Calu3 (cell line): ENCODE results near the gene TENM4. TPM values are rescaled to one million over a fixed set of nuclear protein-coding genes. Genes with fewer than 3 reads are reported as not detected.

Experiments used
- BruUV-seq: library from RNA; stranded (reverse); fragments of 400-500 nt; replicated peaks from 2 replicates; lab custom pipeline; 2021; lab: Mats Ljungman, UMichigan
- CTCF ChIA-PET: fragments of 300-600 bp; sonication (Branson Sonifier 250); formaldehyde crosslinking; loops from one replicate; lab custom pipeline; 2022; ENCODE audit warnings: antibody characterized with exemption; lab: Charles Lee
- DNase-seq: peaks from one replicate; pipeline ENCODE4 v3.0.0; 2022
- H3K27ac Mint-ChIP-seq: one replicate; pipeline ENCODE4 v1.8.0; 2022; ENCODE audit warnings: mixed read lengths; ENCODE audit not compliant: unreplicated experiment
- H3K27me3 Mint-ChIP-seq: one replicate; pipeline ENCODE4 v1.8.0; 2022; ENCODE audit warnings: mixed read lengths; ENCODE audit not compliant: unreplicated experiment
- H3K36me3 Mint-ChIP-seq: one replicate; pipeline ENCODE4 v1.8.0; 2022; ENCODE audit warnings: mild to moderate bottlenecking, moderate library complexity, mixed read lengths; ENCODE audit not compliant: insufficient read depth, unreplicated experiment
- H3K4me1 Mint-ChIP-seq: one replicate; pipeline ENCODE4 v1.8.0; 2022; ENCODE audit warnings: mild to moderate bottlenecking, low read depth, mixed read lengths; ENCODE audit not compliant: unreplicated experiment
- H3K4me3 Mint-ChIP-seq: one replicate; pipeline ENCODE4 v1.8.0; 2022; ENCODE audit warnings: mild to moderate bottlenecking, low read depth, moderate library complexity, mixed read lengths; ENCODE audit not compliant: unreplicated experiment
- H3K9me3 Mint-ChIP-seq: one replicate; pipeline ENCODE4 v1.8.0; 2022; ENCODE audit warnings: low read depth, mixed read lengths; ENCODE audit not compliant: unreplicated experiment
- CTCF ChIP-seq: fragments of 200-600 bp; IDR thresholded peaks from one replicate; pipeline ENCODE4 v1.8.0; 2022; ENCODE audit warnings: antibody characterized with exemption; ENCODE audit not compliant: unreplicated experiment
- intact Hi-C: fragments of 100-400 bp; cut with micrococcal nuclease; formaldehyde crosslinking; loops from one replicate; pipeline ENCODE4 v1.10.0; 2022; ENCODE audit not compliant: unreplicated experiment
- total RNA-seq: library from RNA; stranded (reverse); gene quantifications from 2 replicates; pipeline ENCODE4 v1.2.3, GENCODE V29; 2022

The TENM4 gene
- total RNA-seq, 1 experiment from 2014 or later: not detected

- Mint-ChIP-seq H3K27ac (no peak overlapping the region), H3K4me3 (no peak overlapping the region), H3K27me3 (peaks cover 62% of the 10 kb centered on the region), H3K9me3 (no peaks in the 10 kb centered on the region), H3K4me1 (no peaks in the 10 kb centered on the region), H3K36me3 (no peaks in the 10 kb centered on the region)
- BruUV-seq: no TSS peak
- no peak for TF ChIP-seq CTCF
- DNase-seq: no peak
- CTCF ChIA-PET: no interaction called here
- intact Hi-C loops: no loop called here
These were observed 342.7 kb downstream of the TENM4 start for GRCh38 chr11:79098146-79098545.

- CTCF ChIA-PET: no interaction called here
- TF ChIP-seq CTCF: no peak
- no TSS peak for BruUV-seq
- no peak for DNase-seq
- no peak overlapping the region for H3K27ac Mint-ChIP-seq
- intact Hi-C loops: no loop called here
- H3K9me3 Mint-ChIP-seq: no peaks in the 10 kb centered on the region
- H3K4me1 Mint-ChIP-seq: no peaks in the 10 kb centered on the region
- H3K36me3 Mint-ChIP-seq: no peaks in the 10 kb centered on the region
- H3K4me3 Mint-ChIP-seq: no peak overlapping the region
- peaks cover 62% of the 10 kb centered on the region for H3K27me3 Mint-ChIP-seq
These were observed 343.5 kb downstream of the TENM4 start for GRCh38 chr11:79097246-79097875.

- H3K4me1 Mint-ChIP-seq: no peaks in the 10 kb centered on the region
- DNase-seq: no peak
- H3K9me3 Mint-ChIP-seq: no peaks in the 10 kb centered on the region
- CTCF ChIA-PET: no interaction called here
- no peak overlapping the region for H3K27ac Mint-ChIP-seq
- no peaks in the 10 kb centered on the region for H3K36me3 Mint-ChIP-seq
- BruUV-seq: no TSS peak
- TF ChIP-seq CTCF: no peak
- intact Hi-C loops: no loop called here
- peaks cover 59% of the 10 kb centered on the region for H3K27me3 Mint-ChIP-seq
- no peak overlapping the region for H3K4me3 Mint-ChIP-seq
These were observed 345.4 kb downstream of the TENM4 start for GRCh38 chr11:79095424-79095823.

- H3K9me3 Mint-ChIP-seq: no peaks in the 10 kb centered on the region
- no peaks in the 10 kb centered on the region for H3K36me3 Mint-ChIP-seq
- no TSS peak for BruUV-seq
- no peak overlapping the region for H3K4me3 Mint-ChIP-seq
- intact Hi-C loops: no loop called here
- TF ChIP-seq CTCF: no peak
- H3K27me3 Mint-ChIP-seq: peaks cover 51% of the 10 kb centered on the region
- no peak overlapping the region for H3K27ac Mint-ChIP-seq
- no peaks in the 10 kb centered on the region for H3K4me1 Mint-ChIP-seq
- CTCF ChIA-PET: no interaction called here
- DNase-seq: no peak
These were observed 346.2 kb downstream of the TENM4 start for GRCh38 chr11:79094616-79095015.
